ENCODE data around the gene BBS9.

DNA sequence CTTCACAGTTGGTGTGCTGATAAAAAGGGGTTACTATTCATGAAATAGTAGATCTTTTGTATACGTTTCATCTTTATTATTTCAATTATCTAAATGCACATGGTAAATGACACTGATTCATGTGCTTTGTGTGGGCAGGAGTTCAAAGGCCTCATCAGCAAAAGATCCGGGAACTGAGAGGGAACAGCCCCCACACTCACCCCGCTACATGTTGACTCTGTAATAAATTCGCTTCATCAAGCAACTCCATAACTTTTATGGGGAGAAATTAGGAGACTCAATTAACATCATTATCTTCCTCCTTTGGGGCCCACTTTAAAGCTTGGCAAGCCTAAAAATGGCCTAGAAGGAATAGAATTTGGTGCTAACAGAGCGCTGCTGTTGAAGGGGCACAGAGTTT is 525.3 kb downstream of the BBS9 start:
- TF ChIP-seq, protein P1, sequence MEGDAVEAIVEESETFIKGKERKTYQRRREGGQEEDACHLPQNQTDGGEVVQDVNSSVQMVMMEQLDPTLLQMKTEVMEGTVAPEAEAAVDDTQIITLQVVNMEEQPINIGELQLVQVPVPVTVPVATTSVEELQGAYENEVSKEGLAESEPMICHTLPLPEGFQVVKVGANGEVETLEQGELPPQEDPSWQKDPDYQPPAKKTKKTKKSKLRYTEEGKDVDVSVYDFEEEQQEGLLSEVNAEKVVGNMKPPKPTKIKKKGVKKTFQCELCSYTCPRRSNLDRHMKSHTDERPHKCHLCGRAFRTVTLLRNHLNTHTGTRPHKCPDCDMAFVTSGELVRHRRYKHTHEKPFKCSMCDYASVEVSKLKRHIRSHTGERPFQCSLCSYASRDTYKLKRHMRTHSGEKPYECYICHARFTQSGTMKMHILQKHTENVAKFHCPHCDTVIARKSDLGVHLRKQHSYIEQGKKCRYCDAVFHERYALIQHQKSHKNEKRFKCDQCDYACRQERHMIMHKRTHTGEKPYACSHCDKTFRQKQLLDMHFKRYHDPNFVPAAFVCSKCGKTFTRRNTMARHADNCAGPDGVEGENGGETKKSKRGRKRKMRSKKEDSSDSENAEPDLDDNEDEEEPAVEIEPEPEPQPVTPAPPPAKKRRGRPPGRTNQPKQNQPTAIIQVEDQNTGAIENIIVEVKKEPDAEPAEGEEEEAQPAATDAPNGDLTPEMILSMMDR (conservative IDR thresholded peaks at IDR 0.05; ENCODE audit: low read depth, low read length), result no peak
- no peak for TF ChIP-seq SMC3 (IDR thresholded peaks at IDR 0.05; ENCODE audit: low read depth, low read length)
- TF ChIP-seq, protein P2, sequence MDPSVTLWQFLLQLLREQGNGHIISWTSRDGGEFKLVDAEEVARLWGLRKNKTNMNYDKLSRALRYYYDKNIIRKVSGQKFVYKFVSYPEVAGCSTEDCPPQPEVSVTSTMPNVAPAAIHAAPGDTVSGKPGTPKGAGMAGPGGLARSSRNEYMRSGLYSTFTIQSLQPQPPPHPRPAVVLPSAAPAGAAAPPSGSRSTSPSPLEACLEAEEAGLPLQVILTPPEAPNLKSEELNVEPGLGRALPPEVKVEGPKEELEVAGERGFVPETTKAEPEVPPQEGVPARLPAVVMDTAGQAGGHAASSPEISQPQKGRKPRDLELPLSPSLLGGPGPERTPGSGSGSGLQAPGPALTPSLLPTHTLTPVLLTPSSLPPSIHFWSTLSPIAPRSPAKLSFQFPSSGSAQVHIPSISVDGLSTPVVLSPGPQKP (IDR thresholded peaks at IDR 0.05; ENCODE audit: borderline replicate concordance, low read depth, low read length), result no peak
